Suprapubic skin (tissue), 4 donors: ENCODE data around the gene PISD. TPM values are rescaled to one million over a fixed set of nuclear protein-coding genes. Genes with fewer than 3 reads are reported as not detected.

ENCODE experiments used
- DNase-seq, 2 donors: peaks; one replicate each; pipeline ENCODE4 v3.0.0-alpha.2; 2019; ENCODE audit warnings: low spot score in 2 of 2
- H3K27ac ChIP-seq: fragments of 200-600 bp; sonication (generic); one replicate; pipeline ENCODE4 v1.5.1; 2019
- H3K27me3 ChIP-seq: fragments of 200-600 bp; sonication (generic); one replicate; pipeline ENCODE4 v1.5.1; 2019
- H3K36me3 ChIP-seq: fragments of 200-600 bp; sonication (generic); one replicate; pipeline ENCODE4 v1.5.1; 2019
- H3K4me1 ChIP-seq: fragments of 200-600 bp; sonication (generic); one replicate; pipeline ENCODE4 v1.5.1; 2019
- H3K4me3 ChIP-seq: fragments of 200-600 bp; sonication (generic); one replicate; pipeline ENCODE4 v1.5.1; 2019; ENCODE audit warnings: mild to moderate bottlenecking
- H3K9me3 ChIP-seq: fragments of 200-600 bp; sonication (generic); one replicate; pipeline ENCODE4 v1.5.1; 2019
- EP300 ChIP-seq: sonication (generic); formaldehyde crosslinking; IDR thresholded peaks from one replicate; pipeline ENCODE4 v1.6.1; 2017; ENCODE audit warnings: antibody characterized with exemption
- POLR2A ChIP-seq, 2 donors: fragments of 450-650 bp; IDR thresholded peaks; one replicate each; pipeline ENCODE4 v1.6.1; 2017; ENCODE audit warnings: antibody characterized with exemption in 2 of 2, mild to moderate bottlenecking in 2 of 2, moderate library complexity in 2 of 2
- POLR2AphosphoS5 ChIP-seq, 3 donors: sonication (generic); formaldehyde crosslinking; IDR thresholded peaks; one replicate each; pipeline ENCODE4 v1.6.1; 2017; ENCODE audit warnings: antibody characterized with exemption in 3 of 3
- whole genome bisulfite sequencing: methylation state at CpG from one replicate; pipeline ENCODE4 v1.1.5; 2018; 5-methylcytosine and 5-hydroxymethylcytosine counted together
- total RNA-seq, 4 donors: library from RNA; depleted of rRNA; stranded (reverse); fragments of >200 nt; gene quantifications; one replicate each; pipeline ENCODE4 v1.1.0, GENCODE V29; 2016
- TF ChIP-seq, protein P1 (sequence below), 2 donors: fragments of 200-600 bp in 1 of 2; fragments of 450-650 bp in 1 of 2; sonication (generic) in 1 of 2; IDR thresholded peaks; one replicate each; pipeline ENCODE4 v1.5.1; 2016 to 2019; ENCODE audit warnings: antibody characterized with exemption in 2 of 2, mild to moderate bottlenecking in 1 of 2, moderate library complexity in 1 of 2

PISD gene
- total RNA-seq, 4 donors from 2014 or later, result 42.5 to 91.7 (median 57.9) TPM

DNA sequence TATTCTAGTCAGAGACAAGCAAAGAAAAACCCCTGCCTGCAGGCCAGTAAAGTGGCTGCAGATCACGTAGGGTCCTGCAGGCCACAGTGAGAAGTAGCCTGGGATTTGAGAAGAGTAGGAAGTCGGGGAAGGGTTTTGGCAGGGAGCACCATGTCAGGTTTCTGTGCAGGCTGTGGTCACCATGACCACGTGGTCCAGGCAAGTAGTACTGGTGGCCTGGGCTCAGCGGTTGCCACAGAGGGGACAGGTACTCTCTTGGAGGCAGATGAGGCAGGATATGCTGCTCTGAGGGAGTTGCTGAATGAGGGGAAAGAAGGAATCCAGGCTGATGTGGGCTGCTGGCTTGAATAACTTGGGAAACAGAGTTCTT lies 46.5 kb downstream of the PISD start:
- 79% methylated on average over 4 of the region's 4 CpGs for WGBS
- H3K36me3 ChIP-seq, result peaks cover 51% of the 10 kb centered on the region

DNA sequence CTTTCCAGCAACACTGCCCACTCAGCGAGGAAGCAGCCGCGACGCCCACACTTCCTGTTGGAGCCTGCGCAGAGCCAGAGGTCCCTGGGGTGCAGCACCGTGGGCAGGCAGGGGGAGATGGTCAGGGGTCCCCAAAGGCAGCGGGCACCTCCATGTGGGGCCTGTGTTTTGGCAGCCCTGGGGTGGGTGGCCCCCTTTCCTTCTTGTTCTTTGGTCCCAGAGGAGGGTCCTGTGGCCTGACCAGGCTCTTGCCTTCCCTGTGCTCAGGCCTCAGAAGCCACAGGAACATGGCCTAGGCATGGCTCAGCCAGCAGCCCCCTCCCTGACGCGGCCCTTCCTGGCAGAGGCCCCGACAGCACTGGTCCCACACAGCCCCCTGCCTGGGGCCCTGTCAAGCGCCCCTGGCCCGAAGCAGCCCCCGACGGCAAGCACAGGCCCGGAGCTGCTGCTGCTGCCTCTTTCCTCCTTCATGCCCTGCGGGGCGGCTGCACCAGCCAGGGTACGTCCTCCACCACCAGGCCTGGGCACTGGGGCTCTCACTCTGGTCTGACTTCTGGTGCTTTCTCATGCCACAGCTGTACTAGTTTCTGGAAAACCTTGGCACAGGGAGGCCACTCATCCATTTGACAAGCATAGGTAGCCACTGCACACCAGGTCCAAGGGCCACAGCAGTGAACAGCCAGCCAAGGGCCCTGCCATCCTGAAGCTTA lies 47.1 kb downstream of the PISD start:
- peaks cover 50% of the 10 kb centered on the region for H3K36me3 ChIP-seq
- WGBS, result 73% methylated on average over 12 of the region's 18 CpGs
- no peak for DNase-seq
- no peak for TF ChIP-seq POLR2A (IDR thresholded peaks at IDR 0.05)
- no peak for TF ChIP-seq EP300
- TF ChIP-seq, protein P1, sequence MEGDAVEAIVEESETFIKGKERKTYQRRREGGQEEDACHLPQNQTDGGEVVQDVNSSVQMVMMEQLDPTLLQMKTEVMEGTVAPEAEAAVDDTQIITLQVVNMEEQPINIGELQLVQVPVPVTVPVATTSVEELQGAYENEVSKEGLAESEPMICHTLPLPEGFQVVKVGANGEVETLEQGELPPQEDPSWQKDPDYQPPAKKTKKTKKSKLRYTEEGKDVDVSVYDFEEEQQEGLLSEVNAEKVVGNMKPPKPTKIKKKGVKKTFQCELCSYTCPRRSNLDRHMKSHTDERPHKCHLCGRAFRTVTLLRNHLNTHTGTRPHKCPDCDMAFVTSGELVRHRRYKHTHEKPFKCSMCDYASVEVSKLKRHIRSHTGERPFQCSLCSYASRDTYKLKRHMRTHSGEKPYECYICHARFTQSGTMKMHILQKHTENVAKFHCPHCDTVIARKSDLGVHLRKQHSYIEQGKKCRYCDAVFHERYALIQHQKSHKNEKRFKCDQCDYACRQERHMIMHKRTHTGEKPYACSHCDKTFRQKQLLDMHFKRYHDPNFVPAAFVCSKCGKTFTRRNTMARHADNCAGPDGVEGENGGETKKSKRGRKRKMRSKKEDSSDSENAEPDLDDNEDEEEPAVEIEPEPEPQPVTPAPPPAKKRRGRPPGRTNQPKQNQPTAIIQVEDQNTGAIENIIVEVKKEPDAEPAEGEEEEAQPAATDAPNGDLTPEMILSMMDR (IDR thresholded peaks at IDR 0.05), result no peak
- TF ChIP-seq POLR2AphosphoS5 (IDR thresholded peaks at IDR 0.05), result no peak
- no peak overlapping the region for H3K4me3 ChIP-seq
- no peaks in the 10 kb centered on the region for H3K27me3 ChIP-seq
- H3K9me3 ChIP-seq, result no peaks in the 10 kb centered on the region
- no peak overlapping the region for H3K27ac ChIP-seq
- peaks cover 32% of the 10 kb centered on the region for H3K4me1 ChIP-seq

More for the DNA sequence above, 46.5 kb downstream of the PISD start:
- Histone ChIP-seq H3K27me3 (no peaks in the 10 kb centered on the region), H3K4me3 (no peak overlapping the region), H3K4me1 (peaks cover 32% of the 10 kb centered on the region), H3K27ac (no peak overlapping the region), H3K9me3 (no peaks in the 10 kb centered on the region)
- TF ChIP-seq EP300 (no peak), POLR2AphosphoS5 (IDR thresholded peaks at IDR 0.05) (no peak)
- DNase-seq, result no peak

DNA sequence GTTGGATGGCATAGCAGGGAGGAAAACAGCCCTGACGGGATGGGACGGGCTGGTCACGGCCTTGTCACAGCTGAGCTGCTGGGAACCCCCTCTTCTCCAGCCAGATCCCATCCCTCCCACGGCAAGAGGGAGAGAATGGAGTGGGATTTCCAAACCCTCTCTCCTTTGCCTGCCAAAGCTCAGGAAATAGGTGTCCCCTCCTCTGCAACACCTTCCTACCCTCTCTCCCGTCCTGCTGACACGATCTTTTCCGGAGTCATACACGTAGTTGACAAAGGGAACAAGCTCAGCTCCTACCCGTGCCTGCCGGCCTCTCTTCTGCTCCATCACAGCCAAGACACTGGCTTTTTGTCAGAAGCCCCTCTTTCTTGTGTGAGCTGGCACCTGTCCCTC lies 48.1 kb downstream of the PISD start:
- DNase-seq, result no peak
- 76% methylated on average over 7 of the region's 10 CpGs for WGBS
- H3K36me3 ChIP-seq, result peaks cover 43% of the 10 kb centered on the region
- no peaks in the 10 kb centered on the region for H3K9me3 ChIP-seq
- no peak overlapping the region for H3K27ac ChIP-seq
- peaks cover 32% of the 10 kb centered on the region for H3K4me1 ChIP-seq
- no peak overlapping the region for H3K4me3 ChIP-seq
- TF ChIP-seq POLR2A (IDR thresholded peaks at IDR 0.05) (no peak), EP300 (no peak), POLR2AphosphoS5 (IDR thresholded peaks at IDR 0.05) (no peak)
- TF ChIP-seq, protein P1 (IDR thresholded peaks at IDR 0.05), result no peak
- H3K27me3 ChIP-seq, result no peaks in the 10 kb centered on the region

DNA sequence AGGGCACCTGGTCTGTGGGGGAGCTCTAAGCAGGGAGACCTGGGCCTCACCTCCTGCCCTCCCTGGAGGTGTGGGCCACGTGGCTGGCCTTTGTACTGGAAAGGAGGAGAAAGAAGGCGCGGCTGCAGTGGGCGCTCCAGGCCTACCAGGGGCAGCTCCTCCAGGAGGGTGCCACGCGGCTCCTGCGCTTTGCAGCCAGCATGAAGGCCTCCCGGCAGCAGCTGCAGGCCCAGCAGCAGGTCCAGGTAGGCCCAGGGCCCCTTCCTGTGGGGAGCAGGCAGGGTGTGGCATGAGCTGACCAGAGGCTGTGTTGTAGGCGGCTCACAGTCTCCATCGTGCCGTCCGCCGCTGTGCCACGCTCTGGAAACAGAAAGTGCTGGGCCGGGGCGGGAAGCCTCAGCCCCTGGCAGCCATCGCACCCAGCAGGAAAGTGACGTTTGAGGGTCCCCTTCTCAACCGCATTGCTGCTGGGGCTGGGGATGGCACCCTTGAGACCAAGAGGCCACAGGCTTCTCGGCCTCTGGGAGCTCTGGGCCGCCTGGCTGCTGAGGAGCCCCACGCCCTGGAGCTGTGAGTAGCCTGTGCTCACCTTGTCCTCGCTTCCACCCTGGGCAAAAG lies 48.6 kb downstream of the PISD start:
- TF ChIP-seq POLR2AphosphoS5 (IDR thresholded peaks at IDR 0.05), result no peak
- Histone ChIP-seq H3K36me3 (peaks cover 39% of the 10 kb centered on the region), H3K27ac (no peak overlapping the region), H3K4me1 (peaks cover 27% of the 10 kb centered on the region), H3K4me3 (no peak overlapping the region), H3K27me3 (no peaks in the 10 kb centered on the region), H3K9me3 (no peaks in the 10 kb centered on the region)
- no peak for DNase-seq
- 85% methylated on average over 18 of the region's 23 CpGs for WGBS

DNA sequence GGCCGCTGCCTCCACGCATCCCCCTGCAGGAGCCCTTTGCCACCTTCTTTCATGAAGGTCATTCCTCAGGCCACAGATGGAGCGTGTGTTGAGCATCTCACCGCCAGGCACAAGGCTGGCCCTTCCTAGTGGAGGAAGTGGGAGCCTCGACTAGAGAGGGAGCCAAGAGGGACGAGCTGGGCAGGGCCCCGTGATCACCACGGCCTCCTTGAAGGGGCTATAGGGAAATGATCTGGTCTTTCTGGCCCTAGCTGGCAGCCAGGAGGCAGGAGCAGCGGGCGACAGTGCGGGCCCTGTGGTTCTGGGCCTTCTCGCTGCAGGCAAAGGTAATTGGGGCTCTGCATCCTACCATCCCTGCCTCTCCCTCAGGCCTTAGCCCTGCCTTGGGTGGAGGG lies 49.1 kb downstream of the PISD start:
- H3K4me3 ChIP-seq, result no peak overlapping the region
- WGBS, result 91% methylated on average over 7 of the region's 12 CpGs
- H3K4me1 ChIP-seq, result peaks cover 24% of the 10 kb centered on the region
- no peak overlapping the region for H3K27ac ChIP-seq
- H3K27me3 ChIP-seq, result no peaks in the 10 kb centered on the region
- H3K9me3 ChIP-seq, result no peaks in the 10 kb centered on the region
- DNase-seq, result no peak
- H3K36me3 ChIP-seq, result peaks cover 39% of the 10 kb centered on the region
- TF ChIP-seq, protein P1 (IDR thresholded peaks at IDR 0.05), result no peak
- TF ChIP-seq POLR2A (IDR thresholded peaks at IDR 0.05), result no peak
- no peak for TF ChIP-seq POLR2AphosphoS5 (IDR thresholded peaks at IDR 0.05)
- TF ChIP-seq EP300, result no peak

DNA sequence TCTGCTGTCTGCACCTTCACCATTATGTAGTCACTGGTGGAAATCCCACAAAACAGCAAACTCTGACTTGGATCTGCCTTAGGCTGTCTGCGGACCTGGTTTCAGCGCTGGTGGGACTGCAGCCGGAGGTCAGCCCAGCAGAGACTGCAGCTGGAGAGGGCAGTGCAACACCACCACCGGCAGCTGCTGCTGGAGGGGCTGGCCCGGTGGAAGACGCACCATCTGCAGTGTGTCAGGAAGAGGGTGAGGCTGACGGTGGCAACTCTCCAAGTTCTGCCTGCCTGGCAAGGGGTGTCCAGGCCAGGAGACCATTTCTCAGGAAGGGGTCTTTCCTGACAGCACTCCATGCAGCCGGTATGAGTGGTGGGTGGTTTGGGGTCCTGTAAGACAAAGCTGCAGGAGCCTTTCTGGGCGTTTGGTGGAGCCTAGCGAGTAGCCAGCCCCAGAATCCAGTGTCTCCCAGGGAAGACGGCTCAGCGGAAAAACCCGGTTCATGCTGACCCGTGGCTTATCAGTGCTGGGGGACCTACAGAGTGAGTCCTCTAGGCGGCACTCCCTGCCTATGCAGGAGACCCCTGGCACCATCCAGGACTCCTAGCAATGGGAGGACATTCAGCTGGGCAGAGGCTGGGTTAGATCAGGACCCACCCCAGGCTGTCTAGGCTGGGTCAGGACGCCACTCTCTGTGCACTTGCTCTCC lies 50.8 kb downstream of the PISD start:
- Histone ChIP-seq H3K27me3 (no peaks in the 10 kb centered on the region), H3K27ac (no peak overlapping the region), H3K4me3 (no peak overlapping the region), H3K4me1 (peaks cover 10% of the 10 kb centered on the region), H3K9me3 (no peaks in the 10 kb centered on the region), H3K36me3 (peaks cover 34% of the 10 kb centered on the region)
- 78% methylated on average over 1 of the region's 16 CpGs for WGBS
- no peak for DNase-seq
- TF ChIP-seq, protein P1 (IDR thresholded peaks at IDR 0.05), result no peak
- no peak for TF ChIP-seq POLR2AphosphoS5 (IDR thresholded peaks at IDR 0.05)
- TF ChIP-seq EP300, result no peak
- TF ChIP-seq POLR2A (IDR thresholded peaks at IDR 0.05), result no peak
